ENCODE results near the gene DUSP5.
"Not testable (repeated sequence)": the region's sequence is repeated elsewhere in the genome, so short reads cannot be mapped to it uniquely, and the experiment has no call there.

DUSP5 gene

DNA sequence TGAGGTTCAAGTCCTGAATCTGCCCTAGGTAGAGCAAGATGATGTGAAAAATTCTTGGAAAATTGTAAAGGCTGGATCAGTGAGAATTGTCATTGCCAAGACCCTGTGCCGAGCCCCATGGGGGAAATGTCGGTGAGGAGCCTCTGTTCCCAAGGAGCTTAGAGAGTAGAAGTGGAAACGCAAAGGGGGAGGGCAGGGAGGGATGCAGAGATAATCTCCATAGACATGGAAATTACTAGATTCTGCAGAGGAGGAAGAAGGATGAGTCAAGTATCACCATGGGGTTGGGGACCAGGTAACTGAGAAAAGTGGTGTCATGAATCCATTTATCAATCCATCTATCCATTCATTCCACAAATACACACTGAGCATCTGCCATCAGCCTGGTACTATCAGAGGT, 26.0 kb downstream of the DUSP5 start:
- DNase-seq, result no peak

DNA sequence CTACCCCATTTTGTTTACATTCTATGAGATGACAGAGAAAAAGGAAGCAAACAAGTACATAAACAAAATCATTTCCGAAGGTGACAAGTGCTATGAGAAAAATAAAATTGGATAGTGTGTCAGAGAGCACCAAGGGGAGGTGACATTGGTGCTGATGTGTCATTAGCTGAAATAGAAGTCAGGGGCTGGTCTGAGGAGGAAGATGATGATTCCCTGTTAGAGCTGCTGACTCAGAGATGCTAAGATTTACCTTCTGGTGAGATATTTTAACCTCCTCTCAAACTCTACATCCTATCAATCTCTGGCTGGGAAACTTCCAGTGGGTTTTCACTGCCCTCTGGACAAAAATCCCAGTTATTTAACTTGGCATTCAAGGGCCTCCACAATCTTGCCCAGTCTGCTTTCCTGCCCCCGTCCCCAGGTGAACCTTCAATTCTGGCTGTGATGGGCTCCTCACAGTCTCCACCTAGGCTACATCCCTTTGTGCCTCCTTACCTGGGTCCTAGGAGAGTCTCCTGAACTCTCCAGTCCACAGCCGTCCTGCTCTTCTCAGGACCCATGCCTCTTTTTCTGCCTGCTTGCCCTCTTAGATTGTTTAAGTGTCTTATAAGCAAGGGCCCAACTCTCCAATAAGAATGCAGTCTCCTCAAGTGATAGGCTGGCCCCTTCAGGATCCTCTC, 26.6 kb downstream of the DUSP5 start:
- DNase-seq, result no peak

DNA sequence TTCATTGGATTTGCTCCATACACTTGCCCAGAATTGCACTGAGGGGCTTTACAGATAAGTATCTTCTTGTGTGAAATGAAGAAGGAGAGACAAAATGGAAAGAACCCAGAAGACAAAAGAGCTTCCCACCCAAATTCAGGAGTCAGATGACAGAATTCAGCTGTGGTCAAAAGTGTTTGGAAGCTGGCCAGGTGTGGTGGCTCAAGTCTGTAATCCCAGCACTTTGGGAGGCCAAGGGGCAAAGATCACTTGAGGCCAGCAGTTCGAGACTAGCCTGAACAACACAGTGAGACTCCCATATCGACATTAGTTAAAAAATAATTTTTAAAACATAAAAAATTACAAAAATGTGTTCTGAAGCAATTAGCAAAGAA, 27.1 kb downstream of the DUSP5 start:
- DNase-seq, result no peak

DNA sequence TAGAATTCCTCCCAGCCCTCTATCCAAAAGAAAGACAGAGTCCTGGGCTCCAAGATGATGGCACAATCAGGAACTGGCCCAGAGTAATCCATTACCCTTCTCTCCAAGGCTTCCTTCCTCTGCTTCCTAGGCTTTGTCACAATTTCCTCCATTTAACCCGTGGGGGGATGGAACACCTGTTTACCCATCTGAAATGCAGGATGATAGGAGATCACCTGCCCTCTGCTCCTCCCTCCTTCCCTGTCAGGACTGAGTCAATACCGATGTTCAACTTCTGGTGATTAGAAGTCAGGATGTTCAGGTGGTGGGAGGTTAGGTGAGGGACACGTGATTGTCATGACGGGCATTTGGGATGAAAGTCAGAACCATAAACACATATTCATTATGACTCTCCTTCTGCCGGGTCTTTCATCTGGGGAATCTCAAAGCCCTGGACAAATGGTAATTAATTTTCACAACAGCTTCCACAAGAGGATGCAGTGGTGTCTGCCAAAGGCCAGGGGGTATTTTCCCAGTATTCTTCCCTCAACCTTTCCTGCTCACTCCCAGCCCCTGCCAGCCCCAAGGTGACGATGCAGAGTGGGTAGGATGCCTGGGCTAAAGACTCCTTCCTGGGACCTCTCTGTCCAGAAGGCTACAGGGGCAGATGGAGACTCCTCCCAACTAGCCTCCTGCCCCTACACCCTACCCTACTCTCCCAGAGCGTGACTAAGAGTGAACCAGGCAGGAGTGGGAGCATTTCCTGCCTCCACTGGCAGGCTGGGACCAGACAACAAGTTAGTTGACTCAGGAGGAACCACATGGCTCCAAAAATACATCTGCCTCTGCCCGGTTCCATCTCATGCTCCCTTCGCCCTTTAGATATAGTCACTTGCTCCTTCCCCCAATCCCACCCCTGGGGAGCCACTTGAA, 27.9 kb downstream of the DUSP5 start:
- DNase-seq, result no peak

DNA sequence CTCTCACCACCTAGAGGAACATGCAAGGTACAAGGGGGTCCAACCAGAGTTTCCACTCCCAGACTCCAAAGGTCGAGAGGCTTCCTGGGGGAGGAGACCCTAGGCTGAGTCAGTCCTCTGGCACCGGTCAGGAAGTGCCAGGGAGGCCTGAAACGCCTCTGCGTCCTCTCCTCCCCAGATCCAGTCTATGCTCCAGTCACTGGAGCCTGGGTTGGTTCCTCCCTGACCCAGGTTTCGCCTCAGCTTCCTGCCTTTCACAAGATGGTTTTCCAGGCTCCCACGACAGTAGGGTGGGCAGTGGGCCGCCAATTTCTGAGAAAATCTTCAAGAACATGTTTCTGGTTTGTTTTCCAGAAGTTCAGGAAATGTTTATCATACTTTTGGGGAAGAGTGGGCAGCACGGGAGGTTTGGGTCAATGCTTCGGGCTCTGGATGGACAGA, 30.0 kb downstream of the DUSP5 start:
- DNase-seq, result no peak

DNA sequence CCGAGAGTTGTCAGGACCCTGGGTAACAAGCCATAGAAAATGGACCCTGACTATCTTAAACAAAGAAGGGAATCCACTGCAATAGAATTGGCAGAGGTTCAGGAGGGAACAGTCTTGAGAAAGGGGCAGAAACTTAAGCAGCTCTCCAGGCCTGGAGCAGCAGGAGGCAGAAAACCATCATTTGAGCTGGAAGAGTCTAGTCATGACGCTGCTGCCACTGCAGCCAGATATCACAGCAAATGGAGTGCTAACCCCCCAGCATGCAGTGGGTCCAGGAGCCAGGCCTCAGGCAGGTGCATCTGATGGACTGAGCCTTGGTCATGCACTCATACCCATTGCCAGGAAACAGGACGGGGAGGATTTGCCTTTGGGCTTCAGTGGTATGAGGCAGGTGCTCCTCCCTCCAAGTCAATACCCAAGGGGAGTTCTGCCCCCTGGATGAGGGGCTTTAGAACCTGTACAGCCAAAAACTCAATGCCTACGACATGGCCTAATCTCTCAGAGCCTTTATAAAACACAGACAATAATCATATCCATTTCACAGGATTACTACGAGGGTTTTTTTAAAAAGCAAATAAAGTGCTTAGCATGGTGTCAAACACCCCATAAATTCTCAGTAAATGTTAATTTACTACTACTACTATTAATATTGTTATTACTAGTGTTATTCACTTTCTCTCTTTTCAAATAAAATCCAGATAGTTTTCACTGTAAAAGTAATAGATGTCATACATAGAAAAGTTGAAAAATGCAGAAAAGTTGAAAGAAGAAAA, 30.7 kb downstream of the DUSP5 start:
- no peak for DNase-seq

GRCh38 chr10:110528997-110529524, 31.4 kb downstream of the DUSP5 start:
- DNase-seq, result not testable (repeated sequence)

- DNase-seq, result no peak
Measured at GRCh38 chr10:110529596-110530011, 31.9 kb downstream of the DUSP5 start.

GRCh38 chr10:110530131-110530831, 32.6 kb downstream of the DUSP5 start:
- no peak for DNase-seq

- DNase-seq, result no peak
Measured at GRCh38 chr10:110531687-110532086, 34.0 kb downstream of the DUSP5 start.

DNA sequence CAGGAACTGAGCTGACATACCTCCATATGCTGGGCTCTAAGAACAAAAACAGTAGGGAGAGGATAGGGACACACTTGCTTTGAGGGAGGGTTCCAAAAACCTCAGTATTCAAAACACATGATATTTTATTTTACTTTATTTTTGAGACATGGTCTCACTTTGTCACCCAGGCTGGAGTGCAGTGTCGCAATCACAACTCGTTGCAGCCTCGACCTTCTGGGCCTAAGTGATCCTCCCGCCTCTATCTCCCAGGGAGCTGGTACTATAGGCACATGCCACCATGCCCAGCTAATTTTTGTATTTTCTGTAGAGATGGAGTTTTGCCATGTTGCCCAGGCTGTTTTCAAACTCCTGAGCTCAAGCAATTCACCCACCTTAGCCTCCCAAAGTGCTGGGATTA, 34.9 kb downstream of the DUSP5 start:
- not testable (repeated sequence) for DNase-seq

DNA sequence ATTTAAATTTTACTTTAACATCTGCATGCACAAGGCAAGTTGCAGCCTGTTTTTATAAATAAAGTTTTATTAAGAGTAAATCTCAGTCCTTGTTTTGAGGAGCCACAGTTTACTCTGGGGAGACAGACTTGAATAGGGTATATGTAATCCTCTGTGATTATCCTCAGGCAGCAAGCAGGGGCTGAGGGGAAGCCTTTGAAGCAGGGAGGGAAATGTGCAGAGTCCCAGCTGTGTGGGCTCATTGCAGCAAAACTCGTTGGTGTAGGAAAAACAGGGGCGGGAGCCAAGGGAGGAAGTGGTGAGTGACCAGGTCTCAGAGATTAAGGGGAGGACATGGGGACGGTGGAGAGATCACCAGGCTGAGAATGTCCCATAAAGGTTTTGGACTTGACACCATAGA, 35.4 kb downstream of the DUSP5 start:
- DNase-seq, result no peak

- no peak for DNase-seq
Measured at GRCh38 chr10:110534571-110534970, 36.9 kb downstream of the DUSP5 start.

DNA sequence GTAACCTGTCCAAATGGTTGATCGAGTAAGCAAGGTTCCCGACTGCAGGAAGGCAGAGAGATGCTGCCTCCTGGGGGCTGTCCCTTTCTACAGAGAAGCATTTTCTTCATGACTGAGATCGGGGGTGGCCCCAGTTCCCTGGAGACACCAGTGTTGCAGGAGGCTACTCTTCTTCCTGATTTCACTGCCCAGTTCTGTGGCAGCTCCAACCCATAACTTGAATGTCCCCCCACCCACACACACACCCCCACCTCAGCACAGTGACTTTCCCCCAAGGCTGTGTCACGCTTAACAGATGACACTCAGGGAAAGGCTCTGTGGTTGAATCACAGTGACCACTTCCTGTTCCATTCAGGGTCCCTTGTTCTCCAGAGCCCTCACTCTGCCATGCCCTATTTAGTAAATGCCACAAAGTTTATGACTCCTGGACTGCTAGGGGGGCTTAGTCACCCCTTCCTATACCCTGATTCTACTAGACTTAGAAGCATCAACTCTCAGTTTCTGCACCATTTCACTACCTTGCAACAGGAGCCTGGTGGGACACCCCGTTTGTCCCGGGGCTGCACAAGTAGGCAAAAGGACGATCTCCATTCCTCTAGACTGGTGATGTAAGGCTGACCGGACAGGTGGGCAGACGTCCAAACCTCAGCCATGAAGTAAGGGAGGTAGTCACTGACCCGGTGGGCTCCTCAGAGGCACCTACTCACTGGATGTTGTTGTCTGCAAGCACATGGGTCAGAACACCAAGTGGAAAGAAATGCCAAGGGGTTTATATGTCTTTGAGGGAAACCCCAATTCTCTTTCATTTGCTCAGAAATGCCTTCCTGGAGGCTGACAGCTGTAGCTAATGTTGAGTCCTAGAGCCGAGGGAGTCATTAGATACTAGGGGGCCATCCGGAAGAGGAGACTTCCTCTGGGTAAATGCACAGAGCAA, 38.5 kb downstream of the DUSP5 start:
- DNase-seq, result no peak

DNA sequence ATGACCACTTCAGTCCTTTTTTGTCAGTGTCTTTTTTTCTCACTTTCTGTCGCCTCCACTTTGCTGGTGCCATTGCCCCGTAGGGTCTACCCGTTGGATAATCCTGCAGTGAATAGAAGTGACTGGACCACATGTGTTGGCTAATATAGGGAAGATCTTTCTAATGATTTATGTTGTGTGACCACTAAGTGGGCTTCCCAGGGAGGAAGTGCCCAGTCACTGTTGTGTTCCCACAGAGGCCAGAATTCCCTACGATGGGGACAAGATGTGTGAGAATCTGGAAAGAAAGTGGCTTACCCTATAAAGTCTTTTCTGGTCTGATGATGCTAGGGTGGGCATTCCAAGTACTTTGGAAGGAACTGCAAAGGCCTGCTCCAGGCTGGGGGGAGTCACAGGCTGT, 41.4 kb downstream of the DUSP5 start:
- no peak for DNase-seq

- no peak for DNase-seq
Measured at GRCh38 chr10:110540031-110540430, 42.3 kb downstream of the DUSP5 start.

DNA sequence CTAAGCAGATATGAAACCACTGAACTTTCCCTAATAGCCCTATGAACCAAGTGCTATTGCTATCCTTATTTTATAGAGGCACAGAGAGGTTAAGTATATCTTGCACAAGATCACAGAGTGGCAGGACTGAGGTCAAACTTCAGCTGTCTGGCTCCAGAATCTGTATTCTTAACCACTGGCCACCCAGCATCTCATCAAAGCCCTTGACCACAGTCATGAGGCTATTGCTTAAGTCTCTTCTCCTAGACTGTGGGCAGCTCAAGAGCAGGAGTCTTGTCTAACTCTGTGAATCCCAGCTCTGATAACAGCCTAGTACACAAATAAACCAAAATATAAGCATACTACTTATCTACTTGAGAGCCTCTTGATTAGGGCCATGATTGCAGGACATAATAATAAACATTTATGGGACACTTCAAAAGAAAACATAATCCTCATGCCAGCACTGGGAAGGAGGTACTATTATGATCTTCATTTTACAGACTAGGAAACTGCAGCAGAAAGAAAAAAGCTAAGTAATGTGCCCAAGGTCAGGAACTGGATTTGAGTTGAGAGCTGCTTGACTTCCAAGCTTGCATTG, 47.3 kb downstream of the DUSP5 start:
- no peak for DNase-seq

DNA sequence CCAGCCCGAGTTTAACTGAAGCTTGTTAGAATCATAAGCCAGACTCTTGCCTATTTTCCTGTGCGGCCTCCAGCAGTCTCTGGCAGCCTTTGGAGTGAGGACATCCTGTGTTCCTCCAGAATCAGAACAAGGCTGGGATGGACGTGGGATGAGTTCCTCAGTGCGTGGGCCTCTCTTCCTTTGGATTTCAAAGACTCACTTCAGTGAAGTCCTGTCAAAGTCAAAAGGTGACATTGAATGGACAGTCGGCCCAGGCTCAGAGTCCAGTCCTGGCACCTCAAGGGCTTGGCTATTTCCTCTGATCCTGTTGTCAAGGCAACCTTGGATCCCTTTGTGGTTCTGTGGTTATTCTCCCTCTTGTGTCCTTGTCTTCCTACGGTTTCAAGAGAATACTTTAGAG, 48.4 kb downstream of the DUSP5 start:
- DNase-seq, result no peak

DNA sequence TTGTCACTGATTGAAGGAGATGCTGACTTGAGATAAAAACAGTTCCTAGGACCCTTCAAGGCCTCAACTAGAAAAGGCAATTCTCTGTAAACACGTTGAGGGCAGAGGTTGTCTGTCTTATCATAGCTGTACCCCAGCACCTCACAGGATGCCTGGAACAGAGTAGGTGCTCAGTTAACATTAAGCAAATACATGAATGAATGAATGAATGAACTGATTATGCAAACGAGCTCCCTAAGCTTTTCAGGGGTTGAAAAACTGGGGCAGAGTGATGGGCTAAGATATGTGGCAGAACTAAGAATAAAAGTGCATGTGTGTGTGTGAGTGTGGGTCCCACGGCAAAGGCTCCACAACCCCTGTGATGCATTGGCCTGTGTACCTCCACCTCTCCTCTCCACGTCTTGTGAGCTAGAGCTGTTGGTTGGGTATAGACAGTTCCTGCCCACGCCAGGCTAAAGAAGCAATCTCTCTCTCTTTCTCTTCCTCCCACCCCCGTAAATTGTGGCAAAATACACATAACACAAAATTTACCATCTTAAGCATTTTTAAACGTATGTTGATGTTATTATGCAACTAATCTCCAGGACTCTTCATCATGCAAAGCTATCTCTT, 48.9 kb downstream of the DUSP5 start:
- no peak for DNase-seq

- DNase-seq, result no peak
Measured at GRCh38 chr10:110547139-110547761, 49.5 kb downstream of the DUSP5 start.

Measured in NCI-H2107 (cell line).